Uterus (tissue), 4 donors: Measurements from ENCODE around the gene MLLT10. TPM values are rescaled to one million over a fixed set of nuclear protein-coding genes. Genes with fewer than 3 reads are reported as not detected.

Experiments
- DNase-seq, 2 donors: peaks; one replicate each; pipeline ENCODE4 v3.0.0-alpha.2; 2019 to 2020
- H3K27ac ChIP-seq, 2 donors: fragments of 200-600 bp; sonication (generic); 1 replicate in 1 of 2; 2 replicates in 1 of 2; pipeline ENCODE4 v1.5.1; 2016 to 2018
- H3K27me3 ChIP-seq, 2 donors: fragments of 200-600 bp; sonication (generic); one replicate each; pipeline ENCODE4 v1.5.1; 2018 to 2019; ENCODE audit warnings: control low read depth in 1 of 2
- H3K36me3 ChIP-seq, 2 donors: fragments of 200-600 bp; sonication (generic); one replicate each; pipeline ENCODE4 v1.5.1; 2019; ENCODE audit warnings: control low read depth in 1 of 2
- H3K4me1 ChIP-seq, 2 donors: fragments of 200-600 bp; sonication (generic); one replicate each; pipeline ENCODE4 v1.5.1; 2018 to 2019; ENCODE audit warnings: control low read depth in 1 of 2
- H3K4me3 ChIP-seq, 2 donors: fragments of 200-600 bp; sonication (generic); 1 replicate in 1 of 2; 2 replicates in 1 of 2; pipeline ENCODE4 v1.5.1; 2018 to 2019; ENCODE audit warnings: mild to moderate bottlenecking in 1 of 2
- H3K9me3 ChIP-seq, 2 donors: fragments of 200-600 bp; sonication (generic); one replicate each; pipeline ENCODE4 v1.5.1; 2019; ENCODE audit warnings: control low read depth in 1 of 2
- CTCF ChIP-seq, 4 experiments: fragments of 200-600 bp in 2 of 4; fragments of 450-650 bp in 2 of 4; sonication (generic) in 2 of 4; IDR thresholded peaks; one replicate each; pipeline ENCODE4 v1.5.1; 2016 to 2019; ENCODE audit warnings: antibody characterized with exemption in 4 of 4, mild to moderate bottlenecking in 2 of 4, moderate library complexity in 1 of 4
- POLR2A ChIP-seq, 2 donors: fragments of 450-650 bp; IDR thresholded peaks; one replicate each; pipeline ENCODE4 v1.6.1; 2016; ENCODE audit warnings: antibody characterized with exemption in 2 of 2, mild to moderate bottlenecking in 1 of 2, moderate library complexity in 1 of 2
- intact Hi-C: fragments of 100-400 bp; cut with DNase I; formaldehyde crosslinking; loops from one replicate; pipeline ENCODE4 v1.15.1; 2023; ENCODE audit warnings: low total_unique reads
- total RNA-seq, 4 donors: library from RNA; depleted of rRNA in 3 of 4; stranded (reverse); fragments of >200 nt in 3 of 4; gene quantifications; one replicate each; pipeline versions ENCODE4 v1.1.0 to v1.2.4, GENCODE V29; 2014 to 2023
- donor health status: DM: yes; HTN: yes; CAD: no.

The MLLT10 gene
- total RNA-seq, 4 donors from 2014 or later, result 34.1 to 71.2 (median 59.8) TPM

- peaks cover 0 to 3% of the 10 kb centered on the region in 2 donors for H3K4me1 ChIP-seq
- H3K4me3 ChIP-seq, result no peak overlapping the region
- no peak for DNase-seq
- TF ChIP-seq POLR2A (IDR thresholded peaks at IDR 0.05) (no peak), CTCF (IDR thresholded peaks at IDR 0.05) (no peak)
- no peaks in the 10 kb centered on the region for H3K9me3 ChIP-seq
- intact Hi-C loops, result no loop called here
- H3K27ac ChIP-seq, result no peak overlapping the region
- H3K36me3 ChIP-seq, result no peaks in the 10 kb centered on the region
- no peaks in the 10 kb centered on the region for H3K27me3 ChIP-seq
Measured at GRCh38 chr10:21514129-21514817, 19.8 kb upstream of the MLLT10 start.

GRCh38 chr10:21514818-21515351 lies 19.1 kb upstream of the MLLT10 start:
- no peak for DNase-seq
- intact Hi-C loops, result no loop called here
- no peak overlapping the region for H3K4me3 ChIP-seq
- H3K9me3 ChIP-seq, result no peaks in the 10 kb centered on the region
- no peaks in the 10 kb centered on the region for H3K36me3 ChIP-seq
- H3K4me1 ChIP-seq, result peaks cover 0 to 3% of the 10 kb centered on the region in 2 donors
- no peak for TF ChIP-seq CTCF (IDR thresholded peaks at IDR 0.05)
- TF ChIP-seq POLR2A (IDR thresholded peaks at IDR 0.05), result no peak
- peak overlapping the region in 1 of 2 donors; percentile 91 for H3K27ac ChIP-seq
- H3K27me3 ChIP-seq, result no peaks in the 10 kb centered on the region

GRCh38 chr10:21515361-21516241 lies 18.4 kb upstream of the MLLT10 start:
- Histone ChIP-seq H3K4me3 (peak overlapping the region; percentile 51 to 67), H3K36me3 (no peaks in the 10 kb centered on the region), H3K27me3 (no peaks in the 10 kb centered on the region), H3K4me1 (peaks cover 0 to 3% of the 10 kb centered on the region in 2 donors), H3K9me3 (no peaks in the 10 kb centered on the region), H3K27ac (peak overlapping the region; percentile 76 to 91)
- DNase-seq, result no peak
- no peak for TF ChIP-seq POLR2A (IDR thresholded peaks at IDR 0.05)
- no peak for TF ChIP-seq CTCF (IDR thresholded peaks at IDR 0.05)
- intact Hi-C loops, result no loop called here

DNA sequence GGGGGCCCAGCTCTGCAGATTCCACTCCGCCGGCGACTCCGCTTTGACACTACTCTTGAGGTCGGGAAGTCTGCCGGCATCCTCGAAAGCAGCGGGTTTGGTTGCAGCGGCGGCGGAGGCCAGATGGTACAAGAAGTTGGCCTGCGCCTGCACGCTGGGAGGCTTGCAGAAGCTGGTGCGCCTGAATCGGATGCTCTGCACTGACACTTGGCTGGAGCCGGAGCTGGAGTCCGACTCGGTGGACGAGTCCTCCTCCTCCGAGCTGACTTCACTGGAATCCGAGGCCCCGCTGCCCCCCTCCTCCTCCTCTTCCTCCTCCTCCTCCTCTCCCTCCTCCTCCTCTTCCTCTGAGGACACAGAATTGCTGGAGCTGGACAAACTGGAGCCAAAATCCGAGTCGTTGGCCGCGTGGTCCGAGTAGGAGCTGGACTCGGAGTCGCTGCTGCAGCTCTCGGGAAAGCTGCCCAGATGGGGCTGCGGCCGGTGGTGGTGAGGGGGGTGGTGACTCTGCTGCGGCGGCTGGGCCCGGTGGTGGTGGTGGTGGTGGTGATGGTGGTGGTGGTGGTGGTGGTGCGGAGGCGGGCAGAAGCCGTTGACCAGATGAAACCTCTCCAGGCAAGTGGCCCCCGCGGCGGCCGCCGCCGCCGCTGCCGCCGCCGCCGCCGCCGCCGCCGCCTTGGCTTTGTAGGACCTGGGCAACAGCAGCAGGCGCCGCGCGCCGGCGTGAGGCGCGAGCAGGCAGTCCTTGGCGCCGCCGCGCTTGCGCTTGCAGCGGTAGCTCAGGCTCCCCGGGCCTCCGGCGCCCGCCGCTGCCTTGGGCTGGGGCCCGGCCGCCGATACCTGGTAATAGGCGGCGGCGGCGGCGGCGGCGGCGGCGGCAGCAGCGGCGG lies 17.5 kb upstream of the MLLT10 start:
- TF ChIP-seq CTCF (IDR thresholded peaks at IDR 0.05) (no peak), POLR2A (IDR thresholded peaks at IDR 0.05) (no peak)
- peak; percentile 46 to 55 for DNase-seq
- Histone ChIP-seq H3K4me1 (peaks cover 0 to 3% of the 10 kb centered on the region in 2 donors), H3K27ac (peak overlapping the region; percentile 76 to 91), H3K36me3 (no peaks in the 10 kb centered on the region), H3K9me3 (no peaks in the 10 kb centered on the region), H3K27me3 (no peaks in the 10 kb centered on the region), H3K4me3 (peak overlapping the region; percentile 51 to 67)
- intact Hi-C loops, result no loop called here
